Smooth muscle cell (in vitro differentiated cells): Measurements from ENCODE around the gene ADAM22. TPM values are rescaled to one million over a fixed set of nuclear protein-coding genes. Genes with fewer than 3 reads are reported as not detected.

ENCODE experiments used
- DNase-seq: peaks from one replicate; lab custom pipeline; 2025; ENCODE audit not compliant: unreplicated experiment; lab: John Stamatoyannopoulos, UW
- H2AFZ ChIP-seq: fragments of 200-600 bp; sonication (generic); 2 replicates; pipeline ENCODE4 v1.6.0; 2016; ENCODE audit warnings: antibody characterized with exemption, low read depth, mild to moderate bottlenecking
- H3F3A ChIP-seq: fragments of 200-600 bp; sonication (generic); 2 replicates; pipeline ENCODE4 v1.6.0; 2017; ENCODE audit warnings: antibody characterized with exemption, low read depth
- H3K27ac ChIP-seq: fragments of 200-600 bp; sonication (generic); 2 replicates; pipeline ENCODE4 v1.5.1; 2016; ENCODE audit warnings: low read depth, mild to moderate bottlenecking
- H3K27me3 ChIP-seq: fragments of 200-600 bp; sonication (generic); 2 replicates; pipeline ENCODE4 v1.6.1; 2016; ENCODE audit warnings: low read depth, mild to moderate bottlenecking
- H3K36me3 ChIP-seq: fragments of 200-600 bp; sonication (generic); 2 replicates; pipeline ENCODE4 v1.5.1; 2016; ENCODE audit warnings: low read depth
- H3K4me1 ChIP-seq: fragments of 200-600 bp; sonication (generic); 2 replicates; pipeline ENCODE4 v1.5.1; 2016; ENCODE audit warnings: low read depth
- H3K4me2 ChIP-seq: fragments of 200-600 bp; sonication (generic); 2 replicates; pipeline ENCODE4 v1.6.0; 2016; ENCODE audit warnings: mild to moderate bottlenecking
- H3K4me3 ChIP-seq: fragments of 200-600 bp; sonication (generic); 2 replicates; pipeline ENCODE4 v1.5.1; 2016; ENCODE audit warnings: mild to moderate bottlenecking
- H3K79me2 ChIP-seq: fragments of 200-600 bp; sonication (generic); 2 replicates; pipeline ENCODE4 v1.6.0; 2016; ENCODE audit warnings: low read depth, mild to moderate bottlenecking
- H3K9ac ChIP-seq: fragments of 200-600 bp; sonication (generic); 2 replicates; pipeline ENCODE4 v1.6.0; 2016; ENCODE audit warnings: low read depth
- H3K9me3 ChIP-seq: fragments of 200-600 bp; sonication (generic); replicated peaks from 2 replicates; pipeline ENCODE4 v1.5.1; 2016; ENCODE audit warnings: low read depth
- H4K20me1 ChIP-seq: fragments of 200-600 bp; sonication (generic); 2 replicates; pipeline ENCODE4 v1.6.0; 2016; ENCODE audit warnings: low read depth
- CTCF ChIP-seq: fragments of 200-600 bp; sonication (generic); IDR thresholded peaks from 2 replicates; pipeline ENCODE4 v1.5.1; 2017; ENCODE audit warnings: borderline replicate concordance, mild to moderate bottlenecking, antibody characterized with exemption; ENCODE audit not compliant: insufficient read depth, poor library complexity, severe bottlenecking
- WGBS: methylation state at CpG from one replicate; pipeline ENCODE4 v1.1.7; 2016; ENCODE audit warnings: low lambda C conversion rate; 5-methylcytosine and 5-hydroxymethylcytosine counted together
- polyA plus RNA-seq: library from polyadenylated mRNA; unstranded; fragments of >200 nt; fragmentation: Nextera tagmentation; extraction: Ambion mirVana; gene quantifications from 2 replicates; pipeline ENCODE4 v1.2.1, GENCODE V29; 2016
- total RNA-seq: library from RNA; depleted of rRNA; stranded (reverse); fragments of >200 nt; gene quantifications from 2 replicates; pipeline ENCODE4 v1.2.3, GENCODE V29; 2014

ADAM22 gene
- total and polyA plus RNA-seq, 2 experiments from 2014 or later: 0.10 to 0.22 TPM

- no peaks in the 10 kb centered on the region for H3K27me3 ChIP-seq
- no peaks in the 10 kb centered on the region for H3K9me3 ChIP-seq
- no peak overlapping the region for H3K4me3 ChIP-seq
- no peak for DNase-seq
- no peaks in the 10 kb centered on the region for H3K36me3 ChIP-seq
- TF ChIP-seq CTCF: no peak
- no peak overlapping the region for H3K9ac ChIP-seq
- H3K27ac ChIP-seq: no peak overlapping the region
- H3K79me2 ChIP-seq: no peaks in the 10 kb centered on the region
- no peaks in the 10 kb centered on the region for H4K20me1 ChIP-seq
- no peak overlapping the region for H2AFZ ChIP-seq
- H3K4me2 ChIP-seq: no peak overlapping the region
- H3K4me1 ChIP-seq: no peaks in the 10 kb centered on the region
- H3F3A ChIP-seq: no peaks in the 10 kb centered on the region
- WGBS: 88% methylated on average over 2 of the region's 2 CpGs
These were observed 207.4 kb downstream of the ADAM22 start for GRCh38 chr7:88141479-88141878.

DNA sequence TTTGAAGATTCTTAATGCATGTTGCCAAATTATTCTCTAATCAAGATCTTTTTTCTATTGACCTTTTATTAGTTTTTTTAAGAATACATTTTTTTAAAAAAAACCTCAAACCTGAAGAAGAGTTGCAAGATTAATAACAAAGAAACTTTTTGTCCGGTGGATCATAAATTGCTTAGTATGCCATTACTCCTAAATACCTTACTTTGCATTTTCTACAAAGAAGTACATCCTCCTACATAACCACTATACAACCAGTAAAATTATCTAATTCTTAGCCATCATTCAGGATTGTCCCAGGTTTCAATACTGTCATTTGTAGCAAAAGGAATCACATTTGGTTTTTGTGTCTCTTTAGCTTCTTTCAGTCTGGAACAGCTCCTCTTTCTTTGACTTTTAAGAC, 207.9 kb downstream of the ADAM22 start:
- no peak for TF ChIP-seq CTCF

GRCh38 chr7:88146616-88147015, 212.6 kb downstream of the ADAM22 start:
- no peak for DNase-seq
- H3K79me2 ChIP-seq: no peaks in the 10 kb centered on the region
- no peaks in the 10 kb centered on the region for H3K9me3 ChIP-seq
- no peak overlapping the region for H2AFZ ChIP-seq
- no peaks in the 10 kb centered on the region for H3K36me3 ChIP-seq
- 59% methylated on average over 2 of the region's 2 CpGs for WGBS
- no peak overlapping the region for H3K9ac ChIP-seq
- H3K4me3 ChIP-seq: no peak overlapping the region
- H3K4me2 ChIP-seq: no peak overlapping the region
- H3K27me3 ChIP-seq: no peaks in the 10 kb centered on the region
- TF ChIP-seq CTCF: no peak
- no peaks in the 10 kb centered on the region for H3F3A ChIP-seq
- no peaks in the 10 kb centered on the region for H3K4me1 ChIP-seq
- H4K20me1 ChIP-seq: no peaks in the 10 kb centered on the region
- H3K27ac ChIP-seq: no peak overlapping the region

More for the DNA sequence above, 207.9 kb downstream of the ADAM22 start:
- Histone ChIP-seq H3K27ac (no peak overlapping the region), H3F3A (no peaks in the 10 kb centered on the region), H3K4me1 (no peaks in the 10 kb centered on the region), H3K9ac (no peak overlapping the region), H3K27me3 (no peaks in the 10 kb centered on the region), H3K79me2 (no peaks in the 10 kb centered on the region), H4K20me1 (no peaks in the 10 kb centered on the region), H3K4me3 (no peak overlapping the region), H3K36me3 (no peaks in the 10 kb centered on the region), H3K4me2 (no peak overlapping the region), H3K9me3 (no peaks in the 10 kb centered on the region), H2AFZ (no peak overlapping the region)
- no peak for DNase-seq
- 81% methylated on average over 1 of the region's 1 CpG for WGBS

DNA sequence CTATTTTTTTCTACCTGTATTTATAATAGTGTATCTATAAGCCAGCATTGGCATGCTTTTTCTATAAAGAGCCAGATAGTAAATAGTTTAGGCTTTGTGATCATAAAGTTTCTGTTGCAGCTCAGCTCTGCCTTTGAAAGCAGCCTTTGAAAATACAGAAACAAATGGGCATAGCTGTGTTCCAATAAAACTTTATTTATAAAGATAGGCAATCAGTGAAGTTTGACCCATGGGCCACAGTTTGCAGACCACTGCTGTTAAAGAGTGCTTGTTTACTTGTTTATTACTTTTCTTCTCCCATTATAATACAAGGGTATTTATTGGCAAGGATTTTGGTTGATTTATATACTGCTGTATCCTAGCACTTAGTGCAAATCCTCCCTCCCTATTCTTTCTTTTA, 213.3 kb downstream of the ADAM22 start:
- no peak for TF ChIP-seq CTCF
- H3K4me1 ChIP-seq: no peaks in the 10 kb centered on the region
- no peak overlapping the region for H3K4me3 ChIP-seq
- no peaks in the 10 kb centered on the region for H3K36me3 ChIP-seq
- no peak overlapping the region for H2AFZ ChIP-seq
- no peaks in the 10 kb centered on the region for H3K79me2 ChIP-seq
- DNase-seq: no peak
- no peaks in the 10 kb centered on the region for H3F3A ChIP-seq
- H4K20me1 ChIP-seq: no peaks in the 10 kb centered on the region
- H3K9ac ChIP-seq: no peak overlapping the region
- H3K4me2 ChIP-seq: no peak overlapping the region
- H3K27me3 ChIP-seq: no peaks in the 10 kb centered on the region
- no peak overlapping the region for H3K27ac ChIP-seq
- no peaks in the 10 kb centered on the region for H3K9me3 ChIP-seq
